Measurements from ENCODE around the gene CASZ1. TPM values are rescaled to one million over a fixed set of nuclear protein-coding genes. Genes with fewer than 3 reads are reported as not detected.

CASZ1 gene
- total RNA-seq, 1 donor from 2014 or later, result 4.0 TPM

DNA sequence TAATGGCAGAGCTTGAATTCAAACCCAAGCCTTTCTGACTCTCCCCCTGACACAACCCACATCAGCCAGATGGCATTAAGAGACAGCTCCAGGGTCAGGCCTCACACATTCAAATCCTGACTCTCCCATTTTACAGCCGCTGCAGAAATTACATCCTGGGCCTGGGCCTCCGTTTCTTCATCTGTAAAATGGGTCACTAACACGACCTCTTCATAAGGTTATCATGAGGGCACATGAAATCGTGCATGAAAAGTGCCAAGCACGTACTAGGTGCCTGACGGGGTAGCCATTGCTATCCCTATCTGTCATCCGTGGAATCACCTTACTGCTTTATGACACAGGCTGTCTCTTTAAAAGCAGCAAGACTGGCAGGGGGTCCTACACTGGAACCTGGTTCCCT lies 19.8 kb upstream of the CASZ1 start:
- Histone ChIP-seq H3K36me3 (ENCODE audit: insufficient read depth, low read length) (no peaks in the 10 kb centered on the region), H4K20me1 (ENCODE audit: insufficient read depth, low read length) (no peaks in the 10 kb centered on the region), H3K27me3 (ENCODE audit: insufficient read depth, low read length) (peaks cover 23% of the 10 kb centered on the region), H3K27ac (ENCODE audit: low read depth, low read length) (no peak overlapping the region), H3K79me2 (ENCODE audit: insufficient read depth, low read length) (no peaks in the 10 kb centered on the region), H3K4me1 (ENCODE audit: insufficient read depth, low read length) (no peaks in the 10 kb centered on the region), H3K4me3 (ENCODE audit: insufficient read depth, low read depth, low read length) (no peak overlapping the region), H2AFZ (ENCODE audit: low read depth, low read length) (no peak overlapping the region), H3K9ac (ENCODE audit: low read length) (no peak overlapping the region), H3K4me2 (ENCODE audit: low read length) (no peak overlapping the region), H3K9me3 (ENCODE audit: insufficient read depth, low read depth, low read length) (no peaks in the 10 kb centered on the region)
- no peak for FAIRE-seq
- DNase-seq (ENCODE audit: low read depth), result no peak
- H3K9me3 Mint-ChIP-seq (ENCODE audit: unreplicated experiment), result no peaks in the 10 kb centered on the region
- no peak overlapping the region for H3K4me3 Mint-ChIP-seq (ENCODE audit: unreplicated experiment)
- no peaks in the 10 kb centered on the region for H3K36me3 Mint-ChIP-seq (ENCODE audit: low read depth, unreplicated experiment)
- no peak overlapping the region for H3K27ac Mint-ChIP-seq (ENCODE audit: unreplicated experiment)
- TF ChIP-seq, protein P1, sequence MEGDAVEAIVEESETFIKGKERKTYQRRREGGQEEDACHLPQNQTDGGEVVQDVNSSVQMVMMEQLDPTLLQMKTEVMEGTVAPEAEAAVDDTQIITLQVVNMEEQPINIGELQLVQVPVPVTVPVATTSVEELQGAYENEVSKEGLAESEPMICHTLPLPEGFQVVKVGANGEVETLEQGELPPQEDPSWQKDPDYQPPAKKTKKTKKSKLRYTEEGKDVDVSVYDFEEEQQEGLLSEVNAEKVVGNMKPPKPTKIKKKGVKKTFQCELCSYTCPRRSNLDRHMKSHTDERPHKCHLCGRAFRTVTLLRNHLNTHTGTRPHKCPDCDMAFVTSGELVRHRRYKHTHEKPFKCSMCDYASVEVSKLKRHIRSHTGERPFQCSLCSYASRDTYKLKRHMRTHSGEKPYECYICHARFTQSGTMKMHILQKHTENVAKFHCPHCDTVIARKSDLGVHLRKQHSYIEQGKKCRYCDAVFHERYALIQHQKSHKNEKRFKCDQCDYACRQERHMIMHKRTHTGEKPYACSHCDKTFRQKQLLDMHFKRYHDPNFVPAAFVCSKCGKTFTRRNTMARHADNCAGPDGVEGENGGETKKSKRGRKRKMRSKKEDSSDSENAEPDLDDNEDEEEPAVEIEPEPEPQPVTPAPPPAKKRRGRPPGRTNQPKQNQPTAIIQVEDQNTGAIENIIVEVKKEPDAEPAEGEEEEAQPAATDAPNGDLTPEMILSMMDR (IDR thresholded peaks at IDR 0.05; ENCODE audit: insufficient read depth, low read depth, low read length), result no peak
- no peak for TF ChIP-seq EZH2 (IDR thresholded peaks at IDR 0.05; ENCODE audit: insufficient read depth, low read length)
- peaks cover 65% of the 10 kb centered on the region for H3K27me3 Mint-ChIP-seq (ENCODE audit: low read depth, unreplicated experiment)
- no peaks in the 10 kb centered on the region for H3K4me1 Mint-ChIP-seq (ENCODE audit: low read depth, unreplicated experiment)

DNA sequence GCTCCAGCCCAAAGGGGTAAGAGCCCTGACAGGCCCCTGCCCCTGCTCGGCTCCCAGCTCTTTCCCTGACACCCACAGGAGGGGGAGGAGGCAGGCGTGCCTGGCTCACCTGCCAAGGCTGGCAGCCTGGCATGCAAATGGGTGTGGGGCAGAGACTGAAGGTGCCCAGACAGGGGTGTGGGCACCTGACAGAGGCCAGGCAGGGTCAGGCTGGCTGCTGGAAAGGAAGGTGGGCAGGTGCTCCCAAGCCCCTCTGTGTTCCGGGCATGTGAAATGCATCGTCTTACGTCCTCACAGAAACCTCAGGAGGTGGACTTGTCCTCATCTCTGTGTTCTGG lies 19.4 kb upstream of the CASZ1 start:
- no peak for DNase-seq (ENCODE audit: low read depth)
- Histone ChIP-seq H3K9me3 (ENCODE audit: insufficient read depth, low read depth, low read length) (no peaks in the 10 kb centered on the region), H3K4me3 (ENCODE audit: insufficient read depth, low read depth, low read length) (no peak overlapping the region), H3K9ac (ENCODE audit: low read length) (no peak overlapping the region), H3K79me2 (ENCODE audit: insufficient read depth, low read length) (no peaks in the 10 kb centered on the region), H3K4me1 (ENCODE audit: insufficient read depth, low read length) (no peaks in the 10 kb centered on the region), H3K27me3 (ENCODE audit: insufficient read depth, low read length) (peaks cover 26% of the 10 kb centered on the region), H4K20me1 (ENCODE audit: insufficient read depth, low read length) (no peaks in the 10 kb centered on the region), H3K36me3 (ENCODE audit: insufficient read depth, low read length) (no peaks in the 10 kb centered on the region), H2AFZ (ENCODE audit: low read depth, low read length) (no peak overlapping the region), H3K4me2 (ENCODE audit: low read length) (no peak overlapping the region), H3K27ac (ENCODE audit: low read depth, low read length) (no peak overlapping the region)
- no peaks in the 10 kb centered on the region for H3K9me3 Mint-ChIP-seq (ENCODE audit: unreplicated experiment)
- H3K27ac Mint-ChIP-seq (ENCODE audit: unreplicated experiment), result no peak overlapping the region
- TF ChIP-seq, protein P1 (IDR thresholded peaks at IDR 0.05; ENCODE audit: insufficient read depth, low read depth, low read length), result no peak
- TF ChIP-seq EZH2 (IDR thresholded peaks at IDR 0.05; ENCODE audit: insufficient read depth, low read length), result no peak
- no peaks in the 10 kb centered on the region for H3K4me1 Mint-ChIP-seq (ENCODE audit: low read depth, unreplicated experiment)
- no peak overlapping the region for H3K4me3 Mint-ChIP-seq (ENCODE audit: unreplicated experiment)
- FAIRE-seq, result no peak
- peaks cover 67% of the 10 kb centered on the region for H3K27me3 Mint-ChIP-seq (ENCODE audit: low read depth, unreplicated experiment)
- H3K36me3 Mint-ChIP-seq (ENCODE audit: low read depth, unreplicated experiment), result no peaks in the 10 kb centered on the region

DNA sequence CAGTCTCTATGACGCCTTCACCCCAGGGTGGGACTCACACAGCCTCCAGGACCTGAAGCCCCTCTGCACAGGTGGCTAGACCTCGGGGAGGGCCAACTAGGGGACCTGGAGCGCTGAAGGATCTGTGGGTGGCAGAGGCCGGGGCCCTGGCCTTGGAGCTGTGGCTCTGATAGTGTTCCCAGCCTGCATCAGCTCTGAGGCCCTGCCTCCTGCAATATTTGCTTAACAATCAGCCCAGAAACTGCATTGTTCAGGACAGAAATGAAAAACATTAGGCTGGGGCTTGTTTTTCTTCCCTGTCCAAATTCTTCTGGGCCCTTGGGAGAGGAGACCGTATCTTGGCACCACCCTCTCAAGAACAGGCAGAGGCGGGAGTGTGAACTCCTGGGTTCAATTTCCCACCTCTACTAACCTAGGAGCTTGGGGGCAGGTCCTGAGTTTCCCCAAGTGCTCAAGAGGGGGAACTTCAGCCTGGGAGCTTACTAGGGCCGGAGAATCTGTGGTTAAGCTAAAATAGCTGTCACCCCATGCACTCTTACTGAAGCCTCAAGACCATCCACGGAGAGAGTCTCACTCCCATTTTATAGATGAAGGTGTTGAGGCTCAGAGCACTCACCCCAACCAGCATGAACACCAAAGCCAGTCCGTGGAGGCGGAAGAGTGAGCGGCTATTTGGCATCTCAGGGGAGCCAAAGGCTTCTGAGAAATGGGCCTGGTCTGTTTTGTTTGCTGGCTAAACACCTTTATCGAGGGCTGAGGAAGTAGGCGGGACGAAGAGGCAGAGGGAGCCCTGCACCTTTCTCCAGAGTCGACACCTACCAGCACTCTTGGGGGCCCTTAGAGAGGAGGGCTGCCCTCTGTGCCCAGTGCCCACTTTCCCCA lies 18.8 kb upstream of the CASZ1 start:
- Histone ChIP-seq H3K27ac (ENCODE audit: low read depth, low read length) (no peak overlapping the region), H3K79me2 (ENCODE audit: insufficient read depth, low read length) (no peaks in the 10 kb centered on the region), H3K9me3 (ENCODE audit: insufficient read depth, low read depth, low read length) (no peaks in the 10 kb centered on the region), H3K36me3 (ENCODE audit: insufficient read depth, low read length) (no peaks in the 10 kb centered on the region), H3K9ac (ENCODE audit: low read length) (no peak overlapping the region), H3K27me3 (ENCODE audit: insufficient read depth, low read length) (peaks cover 32% of the 10 kb centered on the region), H3K4me1 (ENCODE audit: insufficient read depth, low read length) (no peaks in the 10 kb centered on the region), H4K20me1 (ENCODE audit: insufficient read depth, low read length) (peaks cover 2% of the 10 kb centered on the region), H2AFZ (ENCODE audit: low read depth, low read length) (no peak overlapping the region), H3K4me3 (ENCODE audit: insufficient read depth, low read depth, low read length) (no peak overlapping the region), H3K4me2 (ENCODE audit: low read length) (no peak overlapping the region)
- FAIRE-seq (no peak), DNase-seq (ENCODE audit: low read depth) (no peak)
- no peak for TF ChIP-seq EZH2 (IDR thresholded peaks at IDR 0.05; ENCODE audit: insufficient read depth, low read length)
- TF ChIP-seq, protein P1 (IDR thresholded peaks at IDR 0.05; ENCODE audit: insufficient read depth, low read depth, low read length), result no peak
- no peak overlapping the region for H3K27ac Mint-ChIP-seq (ENCODE audit: unreplicated experiment)
- no peaks in the 10 kb centered on the region for H3K9me3 Mint-ChIP-seq (ENCODE audit: unreplicated experiment)
- H3K4me3 Mint-ChIP-seq (ENCODE audit: unreplicated experiment), result no peak overlapping the region
- peaks cover 72% of the 10 kb centered on the region for H3K27me3 Mint-ChIP-seq (ENCODE audit: low read depth, unreplicated experiment)
- no peaks in the 10 kb centered on the region for H3K4me1 Mint-ChIP-seq (ENCODE audit: low read depth, unreplicated experiment)
- no peaks in the 10 kb centered on the region for H3K36me3 Mint-ChIP-seq (ENCODE audit: low read depth, unreplicated experiment)
